Endothelial cell of umbilical vein (primary cell): ENCODE measurements around the gene PLA2G4C. TPM values are rescaled to one million over a fixed set of nuclear protein-coding genes. Genes with fewer than 3 reads are reported as not detected.
"Not testable (repeated sequence)": the region's sequence is repeated elsewhere in the genome, so short reads cannot be mapped to it uniquely, and the experiment has no call there.

Experiments used
- BruUV-seq: library from RNA; stranded (reverse); fragments of 400-500 nt; replicated peaks from 2 replicates; lab custom pipeline; 2021; lab: Mats Ljungman, UMichigan
- CTCF ChIA-PET: fragments of 300-600, 350-600 bp; sonication (Branson Sonifier 250); formaldehyde crosslinking; loops from one replicate; lab custom pipeline; 2021; ENCODE audit warnings: antibody characterized with exemption, inconsistent platforms; lab: Charles Lee
- POLR2A ChIA-PET: fragments of 300-600, 350-600 bp; sonication (Branson Sonifier 250); formaldehyde crosslinking; loops from one replicate; lab custom pipeline; 2021; ENCODE audit warnings: antibody characterized with exemption, inconsistent platforms; lab: Charles Lee
- DNase-seq: peaks from one replicate; pipeline ENCODE4 v3.0.0-alpha.2; 2011; ENCODE audit warnings: low read depth, low spot score
- FAIRE-seq: peaks from 2 replicates; lab custom pipeline; 2011; peaks lifted over from hg19 to GRCh38; lab: Jason Lieb, UNC
- H2AFZ ChIP-seq: 2 replicates; pipeline ENCODE4 v1.6.0; 2012; ENCODE audit warnings: low read depth, low read length, control low read depth, inconsistent platforms
- H3K27ac ChIP-seq: 2 replicates; pipeline ENCODE4 v1.5.1; 2011; ENCODE audit warnings: low read depth, mild to moderate bottlenecking, control low read depth, low read length, moderate library complexity; ENCODE audit not compliant: insufficient read depth
- H3K27me3 ChIP-seq, 2 experiments: 2 replicates each; pipeline versions ENCODE4 v1.6.0 to v1.6.1; 2011; ENCODE audit warnings: low read length in 2 of 2, mixed read lengths in 1 of 2; ENCODE audit not compliant: control insufficient read depth in 2 of 2, insufficient read depth in 2 of 2
- H3K36me3 ChIP-seq, 2 experiments: 2 replicates in 1 of 2; 3 replicates in 1 of 2; pipeline ENCODE4 v1.5.1; 2011; ENCODE audit warnings: low read length in 2 of 2, mild to moderate bottlenecking in 1 of 2, moderate library complexity in 1 of 2; ENCODE audit not compliant: control insufficient read depth in 2 of 2, insufficient read depth in 2 of 2; ENCODE audit errors: extremely low read depth in 1 of 2
- H3K4me1 ChIP-seq: 3 replicates; pipeline ENCODE4 v1.5.1; 2011; ENCODE audit warnings: mild to moderate bottlenecking, low read length; ENCODE audit not compliant: control insufficient read depth, insufficient read depth; ENCODE audit errors: extremely low read depth
- H3K4me2 ChIP-seq: 2 replicates; pipeline ENCODE4 v1.6.1; 2011; ENCODE audit warnings: low read length, control low read depth, mixed read lengths; ENCODE audit not compliant: insufficient read depth
- H3K4me3 ChIP-seq, 3 experiments: fragments of 200-600 bp in 1 of 3; sonication (generic), shearing (Covaris generic) in 1 of 3; replicated peaks in 1 of 3; 2 replicates each; pipeline ENCODE4 v1.5.1; 2011 to 2016; ENCODE audit warnings: control low read depth in 3 of 3, low read length in 3 of 3, mild to moderate bottlenecking in 2 of 3, inconsistent platforms in 1 of 3, low read depth in 1 of 3, moderate library complexity in 1 of 3; ENCODE audit not compliant: insufficient read depth in 1 of 3
- H3K79me2 ChIP-seq: 2 replicates; pipeline ENCODE4 v1.6.0; 2012; ENCODE audit warnings: low read length, inconsistent platforms; ENCODE audit not compliant: control insufficient read depth, insufficient read depth
- H3K9ac ChIP-seq: replicated peaks from 2 replicates; pipeline ENCODE3; 2011; ENCODE audit warnings: low read length, control low read depth; ENCODE audit not compliant: insufficient read depth; ENCODE audit errors: extremely low read depth
- H3K9me1 ChIP-seq: replicated peaks from 3 replicates; pipeline ENCODE4 v1.6.0; 2011; ENCODE audit warnings: mild to moderate bottlenecking, low read length; ENCODE audit not compliant: control insufficient read depth, insufficient read depth; ENCODE audit errors: extremely low read depth
- H3K9me3 ChIP-seq: replicated peaks from 2 replicates; pipeline ENCODE4 v1.5.1; 2012; ENCODE audit warnings: low read length, inconsistent platforms; ENCODE audit not compliant: control insufficient read depth, insufficient read depth
- H4K20me1 ChIP-seq: replicated peaks from 2 replicates; pipeline ENCODE3; 2011; ENCODE audit warnings: mild to moderate bottlenecking, low read length; ENCODE audit not compliant: control insufficient read depth, insufficient read depth; ENCODE audit errors: extremely low read depth
- CTCF ChIP-seq, 2 donors: IDR thresholded peaks; 1 replicate in 1 of 2; 2 replicates in 1 of 2; pipeline ENCODE4 v1.5.1; 2011; ENCODE audit warnings: low read length in 2 of 2, mild to moderate bottlenecking in 2 of 2, moderate library complexity in 2 of 2, control low read depth in 1 of 2, inconsistent platforms in 1 of 2, low read depth in 1 of 2; ENCODE audit not compliant: insufficient read depth in 1 of 2; ENCODE audit errors: extremely low read depth in 1 of 2
- EZH2 ChIP-seq: IDR thresholded peaks from 2 replicates; pipeline ENCODE4 v1.6.1; 2012; ENCODE audit warnings: borderline replicate concordance, low read depth, mild to moderate bottlenecking, moderate library complexity, low read length, inconsistent platforms; ENCODE audit not compliant: severe bottlenecking
- MYC ChIP-seq: IDR thresholded peaks from one replicate; pipeline ENCODE4 v1.6.1; 2011; ENCODE audit warnings: mild to moderate bottlenecking, low read depth, low read length
- dilution Hi-C: fragments of 300-500 bp; cut with MboI; formaldehyde crosslinking; loops from one replicate; pipeline ENCODE4 v1.15.0; 2019; ENCODE audit warnings: low sequenced_read_pairs; ENCODE audit not compliant: extremely low pct_ligation_motif_present
- intact Hi-C: fragments of 100-400 bp; cut with micrococcal nuclease; formaldehyde crosslinking; loops from one replicate; pipeline ENCODE4 v1.10.0; 2022
- polyA plus RNA-seq, 4 experiments: library from polyadenylated mRNA; depleted of rRNA in 3 of 4; stranded (reverse) in 3 of 4; unstranded in 1 of 4; fragments of >200 nt; gene quantifications; 2 replicates each; pipeline versions ENCODE4 v1.2.1 to v1.2.3, GENCODE V29; 2011 to 2012; ENCODE audit warnings: missing spikeins in 1 of 4
- total RNA-seq: library from RNA; stranded (reverse); gene quantifications from 2 replicates; pipeline ENCODE4 v1.2.3, GENCODE V29; 2021

Gene PLA2G4C
- total and polyA plus RNA-seq, 2 donors (not counting 3 experiments of a cell fraction or from before 2014, with no cell fraction given), result 53.1 to 63.4 TPM

- no peaks in the 10 kb centered on the region for H4K20me1 ChIP-seq
- H3K36me3 ChIP-seq, result no peaks in the 10 kb centered on the region
- no peak overlapping the region for H3K27ac ChIP-seq
- H2AFZ ChIP-seq, result no peak overlapping the region
- no peak for FAIRE-seq
- no peaks in the 10 kb centered on the region for H3K79me2 ChIP-seq
- H3K9me3 ChIP-seq, result no peaks in the 10 kb centered on the region
- H3K4me1 ChIP-seq, result peaks cover 5% of the 10 kb centered on the region
- BruUV-seq, result no TSS peak
- dilution Hi-C loops, result no loop called here
- no peaks in the 10 kb centered on the region for H3K9me1 ChIP-seq
- DNase-seq, result no peak
- POLR2A ChIA-PET, result no interaction called here
- no peaks in the 10 kb centered on the region for H3K27me3 ChIP-seq
- H3K4me2 ChIP-seq, result no peak overlapping the region
- intact Hi-C loops, result no loop called here
- TF ChIP-seq EZH2 (no peak), MYC (no peak), CTCF (IDR thresholded peaks at IDR 0.05; ENCODE audit: extremely low read depth in 1 of 2, insufficient read depth in 1 of 2, low read depth in 1 of 2, low read length in 2 of 2) (no peak)
- no peak overlapping the region for H3K9ac ChIP-seq
- CTCF ChIA-PET, result no interaction called here
- H3K4me3 ChIP-seq, result no peak overlapping the region
Observed at GRCh38 chr19:48081106-48081505, 29.5 kb downstream of the PLA2G4C start.

GRCh38 chr19:48070177-48070769, 40.3 kb downstream of the PLA2G4C start:
- H4K20me1 ChIP-seq, intact Hi-C loops, H2AFZ ChIP-seq, DNase-seq, FAIRE-seq, H3K4me3 ChIP-seq, H3K4me2 ChIP-seq, H3K79me2 ChIP-seq, H3K27ac ChIP-seq, POLR2A ChIA-PET, H3K9me3 ChIP-seq, H3K9me1 ChIP-seq, H3K4me1 ChIP-seq, BruUV-seq, H3K9ac ChIP-seq, H3K36me3 ChIP-seq, H3K27me3 ChIP-seq, dilution Hi-C loops: not testable (repeated sequence)
- CTCF ChIA-PET, result interaction anchor here (0.6 to 1.2 kb wide), 2 partner anchors 20 to 201 kb away, joined by 3 to 4 read pairs; no protein-coding TSS in a partner anchor
